IPS DF 6.9 (cell line): ENCODE measurements around the gene NOC4L.

Experiments
- DNase-seq: peaks from one replicate; pipeline ENCODE4 v3.0.0-alpha.2; 2013; ENCODE audit warnings: low read depth, low spot score
- H3K27ac ChIP-seq: one replicate; pipeline ENCODE4 v1.5.1; 2013; ENCODE audit warnings: low read length, control low read depth
- H3K27me3 ChIP-seq: 2 replicates; pipeline ENCODE4 v1.6.1; 2013; ENCODE audit warnings: mild to moderate bottlenecking, low read length; ENCODE audit not compliant: control insufficient read depth, insufficient read depth
- H3K36me3 ChIP-seq: 2 replicates; pipeline ENCODE4 v1.6.1; 2013; ENCODE audit warnings: low read length; ENCODE audit not compliant: control insufficient read depth, insufficient read depth
- H3K4me1 ChIP-seq: 2 replicates; pipeline ENCODE4 v1.6.1; 2013; ENCODE audit warnings: low read length; ENCODE audit not compliant: control insufficient read depth, insufficient read depth
- H3K4me3 ChIP-seq: 2 replicates; pipeline ENCODE4 v1.5.1; 2013; ENCODE audit warnings: mild to moderate bottlenecking, low read length
- H3K9me3 ChIP-seq: 2 replicates; pipeline ENCODE4 v1.6.1; 2013; ENCODE audit warnings: low read length, inconsistent platforms; ENCODE audit not compliant: control insufficient read depth, insufficient read depth
- WGBS: extraction: QIAGEN DNeasy Blood & Tissue Kit; methylation state at CpG from one replicate; pipeline ENCODE4 v1.1.7; 2013; ENCODE audit warnings: mixed read lengths, missing lambda C conversion rate; ENCODE audit not compliant: insufficient read length, insufficient coverage; 5-methylcytosine and 5-hydroxymethylcytosine counted together

NOC4L gene

GRCh38 chr12:132201391-132202120, 57.3 kb downstream of the NOC4L start:
- no CpG with 5 or more reads among the region's 23 CpGs for WGBS
- H3K27ac ChIP-seq = no peak overlapping the region

More at GRCh38 chr12:132201391-132202120, 57.3 kb downstream of the NOC4L start:
- Histone ChIP-seq H3K27me3 (peaks cover 10% of the 10 kb centered on the region; the same call in 1 of the 2 replicates), H3K36me3 (no peaks in the 10 kb centered on the region), H3K9me3 (no peaks in the 10 kb centered on the region), H3K4me3 (no peak overlapping the region), H3K4me1 (no peaks in the 10 kb centered on the region; the same call in 1 of the 2 replicates)
- DNase-seq = no peak
